A549 (cell line): Measurements from ENCODE around the gene GSTM1. TPM values are rescaled to one million over a fixed set of nuclear protein-coding genes. Genes with fewer than 3 reads are reported as not detected.

Source experiments
- ATAC-seq, 2 experiments: fragments of 200-7000 bp in 1 of 2; fragments of >200 bp in 1 of 2; cut with Nextera tagmentation in 1 of 2; cut with Tn5 transposase in 1 of 2; 3 replicates each; pipeline versions ENCODE4 v1.8.0 to v1.9.1; 2018 to 2020; ENCODE audit warnings: mild to moderate bottlenecking in 1 of 2, moderate library complexity in 1 of 2
- CTCF ChIA-PET: fragments of 300-600 bp; sonication (Branson Sonifier 250); formaldehyde crosslinking; extraction: SDS; loops from one replicate; lab custom pipeline; 2021; ENCODE audit warnings: antibody characterized with exemption, inconsistent platforms; lab: Yijun Ruan, JAX
- POLR2A ChIA-PET: fragments of 350-600 bp; formaldehyde crosslinking; extraction: SDS; loops from one replicate; lab custom pipeline; 2021; ENCODE audit warnings: antibody characterized with exemption, inconsistent platforms; lab: Yijun Ruan, JAX
- DNase-seq, 2 experiments: peaks; one replicate each; pipeline versions ENCODE4 v3.0.0 to v3.0.0-alpha.2; 2011 to 2016; ENCODE audit warnings: low read depth in 1 of 2, low spot score in 1 of 2
- FAIRE-seq: peaks from 2 replicates; lab custom pipeline; 2011; peaks lifted over from hg19 to GRCh38; lab: Jason Lieb, UNC
- H3K27ac ChIP-seq, 2 experiments: fragments of >200 bp; sonication (Bioruptor Twin); formaldehyde crosslinking; 3 replicates each; pipeline ENCODE4 v1.5.1; 2016 to 2017
- H3K4me1 ChIP-seq: fragments of >200 bp; sonication (Bioruptor Twin); formaldehyde crosslinking; 3 replicates; pipeline ENCODE4 v1.6.1; 2016
- H3K4me2 ChIP-seq: fragments of >200 bp; sonication (Bioruptor Twin); formaldehyde crosslinking; 3 replicates; pipeline ENCODE4 v1.6.1; 2016
- H3K4me3 ChIP-seq: fragments of >200 bp; sonication (Bioruptor Twin); formaldehyde crosslinking; 3 replicates; pipeline ENCODE4 v1.5.1; 2016
- H3K9me3 ChIP-seq: fragments of >200 bp; sonication (Bioruptor Twin); formaldehyde crosslinking; 3 replicates; pipeline ENCODE4 v1.6.1; 2016
- ATOH8 ChIP-seq: fragments of 250-450 bp; sonication (Bioruptor Pico); IDR thresholded peaks from 2 replicates; pipeline ENCODE4 v1.5.0; 2020; ENCODE audit warnings: low read depth, mild to moderate bottlenecking, moderate library complexity
- BCL3 ChIP-seq: fragments of >200 bp; sonication (Bioruptor Twin); formaldehyde crosslinking; IDR thresholded peaks from 3 replicates; pipeline ENCODE4 v1.6.1; 2016
- CBX2 ChIP-seq: fragments of 200-600 bp; sonication (generic); IDR thresholded peaks from 2 replicates; pipeline ENCODE4 v1.6.1; 2016; ENCODE audit warnings: low read depth, mild to moderate bottlenecking, borderline replicate concordance
- CBX8 ChIP-seq: fragments of 200-600 bp; sonication (generic); IDR thresholded peaks from 2 replicates; pipeline ENCODE4 v1.6.1; 2016
- FOSB ChIP-seq: fragments of 250-450 bp; sonication (Bioruptor Pico); IDR thresholded peaks from 2 replicates; pipeline ENCODE4 v1.5.0; 2020; ENCODE audit warnings: mild to moderate bottlenecking, moderate library complexity
- FOXS1 ChIP-seq: fragments of 250-450 bp; sonication (Bioruptor Pico); IDR thresholded peaks from 2 replicates; pipeline ENCODE4 v1.5.0; 2020; ENCODE audit warnings: mild to moderate bottlenecking, moderate library complexity
- HDAC2 ChIP-seq: fragments of 200-600 bp; sonication (generic); IDR thresholded peaks from 2 replicates; pipeline ENCODE4 v1.6.1; 2016
- HEYL ChIP-seq: fragments of 250-450 bp; sonication (Bioruptor Pico); IDR thresholded peaks from 2 replicates; pipeline ENCODE4 v1.8.0; 2021; ENCODE audit warnings: mild to moderate bottlenecking, moderate library complexity
- HOXB5 ChIP-seq: fragments of 250-450 bp; sonication (Bioruptor Pico); IDR thresholded peaks from 2 replicates; pipeline ENCODE4 v1.5.0; 2020; ENCODE audit warnings: mild to moderate bottlenecking, moderate library complexity
- JUNB ChIP-seq: fragments of >200 bp; sonication (Bioruptor Twin); formaldehyde crosslinking; IDR thresholded peaks from 2 replicates; pipeline ENCODE4 v1.6.1; 2016
- KDM1A ChIP-seq: fragments of 200-600 bp; sonication (generic); IDR thresholded peaks from 2 replicates; pipeline ENCODE4 v1.6.1; 2016; ENCODE audit warnings: low read depth, mild to moderate bottlenecking
- MAZ ChIP-seq: fragments of 150-350 bp; IDR thresholded peaks from 2 replicates; pipeline ENCODE4 v1.6.1; 2014; ENCODE audit warnings: antibody characterized with exemption, low read depth, low read length, borderline replicate concordance
- NR3C1 ChIP-seq: fragments of >200 bp; sonication (Bioruptor Twin); formaldehyde crosslinking; IDR thresholded peaks from 3 replicates; pipeline ENCODE4 v1.6.1; 2017
- PHF8 ChIP-seq: fragments of 200-600 bp; sonication (generic); IDR thresholded peaks from 2 replicates; pipeline ENCODE4 v1.6.1; 2016; ENCODE audit warnings: low read depth, mild to moderate bottlenecking, antibody characterized with exemption, moderate library complexity, borderline replicate concordance
- POLR2A ChIP-seq: IDR thresholded peaks from 2 replicates; pipeline ENCODE4 v1.6.1; 2012; ENCODE audit warnings: mild to moderate bottlenecking, low read length
- RARB ChIP-seq: fragments of 250-450 bp; sonication (Bioruptor Pico); IDR thresholded peaks from 2 replicates; pipeline ENCODE4 v1.8.0; 2021; ENCODE audit warnings: mild to moderate bottlenecking, moderate library complexity
- REST ChIP-seq: fragments of 200-600 bp; sonication (generic); IDR thresholded peaks from 2 replicates; pipeline ENCODE4 v1.6.1; 2016; ENCODE audit warnings: antibody characterized with exemption, mild to moderate bottlenecking, moderate library complexity
- RNF2 ChIP-seq: fragments of 200-600 bp; sonication (generic); IDR thresholded peaks from 2 replicates; pipeline ENCODE4 v1.6.1; 2016; ENCODE audit warnings: low read depth, mild to moderate bottlenecking, antibody characterized with exemption, moderate library complexity, borderline replicate concordance
- SMC3 ChIP-seq: fragments of >200 bp; sonication (Bioruptor Twin); formaldehyde crosslinking; IDR thresholded peaks from 3 replicates; pipeline ENCODE4 v1.6.1; 2018; ENCODE audit warnings: inconsistent platforms
- TFCP2L1 ChIP-seq: fragments of 250-450 bp; sonication (Bioruptor Pico); IDR thresholded peaks from 2 replicates; pipeline ENCODE4 v1.5.0; 2021; ENCODE audit warnings: mild to moderate bottlenecking
- TP53 ChIP-seq: fragments of 250-450 bp; sonication (Bioruptor Pico); IDR thresholded peaks from 2 replicates; pipeline ENCODE4 v1.5.0; 2021; ENCODE audit warnings: mild to moderate bottlenecking, moderate library complexity
- ZSCAN20 ChIP-seq: fragments of 250-450 bp; sonication (Bioruptor Pico); IDR thresholded peaks from 2 replicates; pipeline ENCODE4 v1.8.0; 2022; ENCODE audit warnings: mild to moderate bottlenecking, moderate library complexity
- WGBS: methylation state at CpG from one replicate; pipeline ENCODE4 v1.1.6; 2017; ENCODE audit errors: missing lambda C conversion rate; 5-methylcytosine and 5-hydroxymethylcytosine counted together
- polyA plus RNA-seq, 4 experiments: library from polyadenylated mRNA; depleted of rRNA in 3 of 4; stranded (reverse); fragments of >200 nt; fragmentation: RNase III in 1 of 4; extraction: RNeasy Plus Mini Kit Qiagen cat#74134 plus additional on column Dnase treatment in 1 of 4; gene quantifications; 2 replicates in 3 of 4; 3 replicates in 1 of 4; pipeline ENCODE4 v1.2.3, GENCODE V29; 2011 to 2017
- TF ChIP-seq, protein P1 (sequence below): fragments of >200 bp; sonication (Bioruptor Twin); formaldehyde crosslinking; IDR thresholded peaks from 2 replicates; pipeline ENCODE4 v1.6.1; 2016

GSTM1 gene
- polyA plus RNA-seq, 2 of the 4 experiments (the other 2 are of a cell fraction) = not detected

DNA sequence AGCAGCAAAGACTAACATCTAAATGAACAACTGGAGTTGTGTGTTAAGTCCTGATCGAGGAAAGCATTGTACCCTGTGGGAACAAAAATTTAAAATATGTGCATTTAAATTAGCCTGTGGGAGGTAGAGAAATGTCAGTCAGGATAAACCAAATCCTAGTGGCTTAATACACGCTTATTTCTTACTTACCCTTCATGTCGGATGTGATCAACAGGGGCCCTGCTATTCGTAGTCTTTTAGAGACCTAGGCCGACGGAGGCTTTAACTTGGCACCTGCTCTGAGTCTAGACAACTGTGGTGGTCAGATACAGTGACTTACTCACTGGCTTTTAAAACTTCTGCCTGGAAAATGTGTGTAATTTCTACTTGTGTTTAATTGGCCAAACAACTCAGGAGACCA lies 43.0 kb downstream of the GSTM1 start (continued):
- TF ChIP-seq ZSCAN20 (no peak), ATOH8 (no peak), MAZ (no peak), KDM1A (no peak), HEYL (CRISPR knock-in tag) (no peak), TFCP2L1 (CRISPR knock-in tag) (no peak)

GRCh38 chr1:109732390-109732881 lies 44.8 kb downstream of the GSTM1 start:
- no peaks in the 10 kb centered on the region for H3K9me3 ChIP-seq
- TF ChIP-seq RNF2 (no peak), BCL3 (no peak), CBX2 (no peak), TP53 (CRISPR knock-in tag) (no peak), FOXS1 (CRISPR knock-in tag) (no peak), HDAC2 (no peak), POLR2A (no peak), NR3C1 (no peak)
- TF ChIP-seq, protein P1, sequence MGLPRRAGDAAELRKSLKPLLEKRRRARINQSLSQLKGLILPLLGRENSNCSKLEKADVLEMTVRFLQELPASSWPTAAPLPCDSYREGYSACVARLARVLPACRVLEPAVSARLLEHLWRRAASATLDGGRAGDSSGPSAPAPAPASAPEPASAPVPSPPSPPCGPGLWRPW = no peak
- peaks cover 6% of the 10 kb centered on the region; the same call in 1 of the 3 replicates for H3K4me1 ChIP-seq
- WGBS = 50% methylated on average over 3 of the region's 3 CpGs
- FAIRE-seq = no peak
- DNase-seq = no peak
- POLR2A ChIA-PET = no interaction called here
- H3K4me3 ChIP-seq = no peak overlapping the region
- no peak for ATAC-seq
- H3K4me2 ChIP-seq = no peak overlapping the region
- CTCF ChIA-PET = interaction anchor here (0.8 kb wide), 1 partner anchor 252 kb away, joined by 3 read pairs; the partner anchor contains the start of gene AHCYL1
- no peak overlapping the region for H3K27ac ChIP-seq

DNA sequence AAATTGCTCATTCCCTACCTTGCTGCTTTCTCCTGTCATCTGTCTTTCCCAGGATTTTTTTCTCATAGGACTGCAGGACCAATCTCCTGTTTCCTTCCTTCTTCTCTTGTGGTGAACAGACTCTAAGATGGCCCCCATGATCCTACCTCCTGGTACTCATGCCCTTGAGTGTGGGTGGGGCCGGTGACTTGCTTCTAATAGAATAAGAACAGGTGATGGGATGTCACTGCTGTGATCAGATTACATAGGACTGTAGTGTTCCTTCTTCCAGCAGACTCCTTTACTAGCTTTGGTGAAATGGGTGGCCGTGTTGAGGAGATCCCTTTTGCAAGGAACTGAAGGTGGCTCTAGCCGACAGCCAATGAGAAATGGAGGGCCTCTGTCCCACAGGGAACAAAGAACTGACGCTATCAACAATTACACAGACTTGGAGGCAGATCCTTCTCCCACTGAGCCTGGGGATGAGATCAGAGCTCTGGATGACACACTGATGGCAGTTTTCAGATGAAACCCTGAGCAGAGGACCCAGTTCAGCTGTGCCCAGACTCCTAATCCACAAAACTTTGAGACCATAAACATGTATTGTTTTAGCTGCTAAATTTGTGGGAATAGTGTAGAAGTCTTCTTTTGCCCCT lies 45.7 kb downstream of the GSTM1 start:
- WGBS = 94% methylated on average over 4 of the region's 4 CpGs
- ATAC-seq (no peak), FAIRE-seq (no peak)

More for the DNA sequence above, 45.7 kb downstream of the GSTM1 start:
- ChIA-PET POLR2A (no interaction called here), CTCF (interaction anchor here (0.7 to 1.3 kb wide), 3 partner anchors 13 to 41 kb away, joined by 3 to 5 read pairs (median 3); no protein-coding TSS in a partner anchor)
- Histone ChIP-seq H3K27ac (no peak overlapping the region), H3K9me3 (no peaks in the 10 kb centered on the region), H3K4me3 (no peak overlapping the region), H3K4me2 (no peak overlapping the region), H3K4me1 (peaks cover 6% of the 10 kb centered on the region; the same call in 1 of the 3 replicates)
- DNase-seq = no peak
- TF ChIP-seq PHF8 = no peak
- TF ChIP-seq RARB (CRISPR knock-in tag) = no peak
- no peak for TF ChIP-seq HOXB5
- TF ChIP-seq SMC3 = no peak
- TF ChIP-seq CBX8 = no peak
- TF ChIP-seq REST = no peak
- TF ChIP-seq JUNB = no peak
- no peak for TF ChIP-seq FOSB
- TF ChIP-seq CBX2 = no peak
